Stimulated activated CD4-positive, alpha-beta T cell treated with anti-CD3 and anti-CD28 coated beads, TNF-alpha, amount 100 ng/mL, for 48 hours (primary cell): ENCODE data around the gene BCAS3.

Experiments used
- DNase-seq, 3 donors: peaks; one replicate each; pipeline ENCODE4 v3.0.0-alpha.2; 2020; ENCODE audit warnings: low read depth in 3 of 3

BCAS3 gene

DNA sequence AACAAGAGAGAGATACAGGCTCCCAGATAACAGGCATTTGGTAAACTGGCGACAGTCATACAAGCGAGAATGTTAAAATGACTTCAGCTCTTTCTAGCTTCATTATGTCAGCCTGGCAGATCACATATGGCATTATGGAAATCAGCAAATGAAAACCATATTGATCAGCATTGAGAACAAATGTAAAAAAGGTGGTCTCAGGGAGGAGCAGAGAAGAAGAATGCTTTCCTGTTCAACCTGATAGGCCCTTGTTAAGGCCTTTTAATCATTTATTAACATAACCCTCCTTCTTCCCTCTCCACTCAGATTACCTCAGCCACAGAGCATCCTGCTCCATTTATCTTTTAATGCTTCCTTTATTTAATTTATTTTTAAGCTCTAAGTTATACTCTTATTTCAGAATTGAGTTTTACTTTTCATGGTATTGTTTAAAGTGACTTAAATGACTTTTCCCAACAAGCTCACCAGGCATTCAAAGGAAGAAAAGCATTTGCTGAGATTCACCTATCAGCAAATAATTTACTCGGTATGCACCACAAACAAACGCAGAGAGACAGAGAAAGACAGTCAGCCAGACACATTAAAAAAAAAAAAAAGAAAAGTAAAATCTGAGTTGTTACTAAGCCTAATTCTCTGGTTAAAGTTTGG is 478.1 kb downstream of the BCAS3 start:
- DNase-seq: no peak

DNA sequence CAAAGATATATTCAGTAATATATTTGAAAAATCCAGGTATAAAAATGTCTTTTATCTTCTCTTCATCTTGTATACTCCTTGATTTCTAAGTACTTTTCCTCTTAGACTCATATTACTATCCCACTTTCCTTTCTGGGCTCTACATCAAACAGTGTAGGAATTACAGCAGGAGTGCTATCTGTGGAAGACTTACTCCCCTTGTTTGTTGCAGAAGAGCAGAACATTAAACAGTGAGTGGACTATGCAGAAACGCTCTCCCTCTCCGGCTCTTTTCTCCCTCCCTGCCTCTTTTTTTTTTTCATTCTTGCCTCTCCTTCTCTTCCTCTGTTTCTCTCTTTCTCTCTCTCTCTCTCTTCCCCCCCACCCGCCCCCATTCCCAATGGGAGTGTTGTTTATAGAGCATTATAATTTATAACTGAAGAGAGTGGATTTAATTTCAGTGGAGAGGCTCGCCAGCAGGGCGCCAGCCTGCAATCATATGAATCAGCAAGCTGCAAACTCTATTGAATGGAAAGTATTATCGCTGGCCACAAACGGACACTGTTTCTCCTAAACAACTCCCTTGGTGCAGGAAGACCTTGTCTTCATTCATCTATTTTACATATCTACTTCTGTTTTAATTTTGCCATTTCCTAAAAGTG is 479.7 kb downstream of the BCAS3 start:
- DNase-seq: no peak

DNA sequence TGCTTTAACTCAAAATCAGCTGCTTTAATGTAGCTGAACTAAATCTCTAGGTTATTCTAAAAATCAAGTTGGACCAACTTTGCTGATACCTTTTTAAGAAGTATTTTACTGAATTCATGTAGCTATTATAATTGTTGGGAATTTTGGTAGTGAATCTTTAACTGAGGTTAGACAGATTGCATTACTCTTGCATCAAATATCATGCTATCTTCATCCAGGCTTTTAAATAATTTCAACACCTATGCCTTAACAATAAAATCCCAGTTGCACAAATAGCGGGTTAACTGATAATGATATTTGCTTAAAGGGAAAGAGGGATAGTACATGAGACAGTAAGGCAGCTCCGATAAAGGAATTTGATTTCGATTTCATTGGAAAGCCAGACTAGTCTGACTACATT is 480.7 kb downstream of the BCAS3 start:
- DNase-seq: no peak

DNA sequence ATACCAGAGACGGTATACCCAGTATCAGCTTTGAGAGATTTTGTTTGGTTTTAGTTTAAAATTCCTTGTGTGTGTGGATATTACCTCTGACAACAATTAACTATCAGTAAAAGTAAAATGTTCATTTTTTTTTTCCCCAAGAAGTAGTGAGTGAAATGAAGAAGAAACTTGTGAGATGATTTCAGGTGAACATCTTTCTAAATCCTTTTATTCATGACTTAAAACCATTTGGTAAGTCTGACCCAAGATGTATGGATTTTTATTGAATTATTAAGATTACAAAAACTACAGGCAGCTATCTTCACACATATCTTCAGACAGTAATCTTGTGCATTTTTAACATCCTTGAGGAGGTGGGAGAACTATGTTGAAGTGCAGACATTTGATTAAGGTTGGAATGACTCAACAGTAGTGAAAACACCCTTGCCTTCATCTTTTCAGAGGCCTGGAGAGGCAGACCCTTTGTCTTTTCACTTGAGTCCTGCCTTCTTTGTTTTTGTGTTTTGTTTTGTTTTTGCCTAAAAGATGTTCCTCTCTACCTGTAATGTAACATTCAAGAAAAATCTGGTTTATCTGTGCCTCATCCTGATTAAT is 481.7 kb downstream of the BCAS3 start:
- no peak for DNase-seq

DNA sequence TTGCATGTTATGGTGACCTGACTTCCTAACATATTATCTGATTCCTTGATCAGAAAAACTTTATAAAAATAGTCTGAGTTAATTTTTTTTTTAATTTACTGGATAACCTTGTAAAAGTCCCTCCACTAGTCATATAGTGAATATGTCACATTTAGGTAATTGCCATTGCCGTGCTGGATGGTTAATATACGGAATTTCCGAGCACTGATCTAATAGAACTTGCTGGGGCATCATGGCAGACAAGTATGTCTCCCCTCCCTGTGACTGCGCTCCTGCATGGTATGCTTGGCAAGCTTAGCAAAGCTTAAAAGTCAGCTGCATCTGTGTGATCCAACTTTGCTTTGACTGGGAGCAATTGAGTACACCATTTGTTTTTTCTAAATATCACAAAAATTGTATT is 482.6 kb downstream of the BCAS3 start:
- no peak for DNase-seq

DNA sequence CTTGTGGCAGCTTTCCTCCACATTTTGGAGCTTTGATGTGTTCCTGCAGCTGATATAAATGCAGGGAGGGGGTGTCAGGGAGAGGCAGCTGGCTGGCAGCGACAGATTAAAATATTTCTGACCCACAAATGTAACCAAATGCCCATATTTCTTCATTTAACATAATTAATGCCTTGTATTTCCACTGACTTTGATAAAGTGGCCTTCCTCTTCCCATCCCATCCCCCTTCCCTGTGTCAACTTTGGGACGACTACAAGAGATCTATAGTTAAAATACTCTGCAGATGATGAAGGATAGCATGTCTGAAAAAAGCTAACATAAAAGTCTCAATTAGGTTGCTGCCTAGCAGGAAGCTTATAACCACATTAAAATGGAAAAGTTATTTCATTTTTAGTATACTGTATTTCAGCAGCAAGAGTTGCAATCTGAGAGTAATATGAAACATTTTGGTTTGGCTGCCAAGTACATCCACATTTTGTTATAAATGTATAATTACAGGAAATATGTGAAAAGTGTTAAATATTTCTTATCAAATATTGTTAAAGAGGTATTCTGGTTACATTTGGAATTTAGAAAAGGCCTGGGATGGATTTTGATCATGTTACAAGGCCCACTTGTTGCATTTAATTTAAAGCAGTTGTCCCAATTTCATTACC is 483.3 kb downstream of the BCAS3 start:
- DNase-seq: no peak

DNA sequence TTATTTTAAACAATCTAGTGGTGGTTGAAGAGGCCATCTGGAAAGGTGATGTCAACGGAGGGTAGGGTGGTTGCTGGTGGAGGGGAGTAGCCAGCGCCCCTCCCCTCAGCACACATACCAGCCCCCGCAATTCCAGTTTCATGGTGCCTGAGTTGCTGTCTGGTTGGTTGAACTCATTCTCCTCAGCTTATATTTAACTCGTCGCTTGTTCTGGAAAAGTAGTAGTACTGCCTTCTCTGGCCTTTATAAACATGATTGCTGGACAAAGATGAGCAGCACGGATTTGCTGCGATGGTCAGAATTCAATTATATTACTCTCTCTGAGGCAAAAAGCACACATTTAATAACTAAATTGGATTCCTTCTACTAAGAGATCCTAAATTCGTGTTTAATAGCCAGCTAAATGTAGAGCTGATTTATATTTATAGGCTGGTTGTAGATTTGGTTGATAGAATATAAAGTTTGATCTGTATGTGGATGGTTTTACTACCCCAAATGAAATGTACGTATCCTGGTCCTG is 484.0 kb downstream of the BCAS3 start:
- DNase-seq: no peak

DNA sequence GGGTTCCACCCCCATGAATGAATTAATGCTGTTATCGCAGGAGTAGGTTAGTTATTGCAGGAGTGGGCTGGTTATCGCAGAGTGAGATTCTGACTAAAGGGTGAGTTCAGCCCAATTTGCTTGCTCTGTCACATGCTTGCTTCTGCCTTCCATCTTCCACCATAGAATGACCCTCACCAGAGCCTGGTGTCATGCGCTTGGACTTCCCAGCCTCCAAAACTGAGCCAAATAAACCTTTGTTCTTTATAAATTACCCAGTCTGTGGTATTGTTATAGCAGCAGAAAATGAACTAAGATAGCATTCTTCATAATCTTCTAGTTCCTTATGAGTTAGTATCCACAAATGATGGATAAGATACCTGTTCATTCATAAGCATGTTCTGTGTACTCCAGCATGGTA is 486.9 kb downstream of the BCAS3 start:
- DNase-seq: no peak

DNA sequence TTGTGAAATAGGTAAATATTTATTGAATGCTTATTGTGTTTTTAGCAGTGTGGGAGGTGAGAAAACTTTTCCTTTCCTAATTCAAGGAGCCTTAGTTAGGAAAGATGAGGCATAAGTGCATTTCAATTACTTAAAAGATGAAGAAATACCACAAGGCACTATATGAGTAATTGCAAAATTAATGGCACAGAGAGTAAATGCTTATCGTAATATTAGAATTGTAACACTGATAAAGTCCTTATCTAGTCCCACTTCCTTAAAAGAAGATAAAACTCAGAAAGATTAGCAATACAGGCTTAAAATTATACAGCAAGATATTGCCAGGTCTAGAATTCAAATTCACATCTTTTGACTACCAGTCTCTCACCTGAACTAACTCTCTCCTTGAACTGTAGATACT is 489.4 kb downstream of the BCAS3 start:
- DNase-seq: no peak

DNA sequence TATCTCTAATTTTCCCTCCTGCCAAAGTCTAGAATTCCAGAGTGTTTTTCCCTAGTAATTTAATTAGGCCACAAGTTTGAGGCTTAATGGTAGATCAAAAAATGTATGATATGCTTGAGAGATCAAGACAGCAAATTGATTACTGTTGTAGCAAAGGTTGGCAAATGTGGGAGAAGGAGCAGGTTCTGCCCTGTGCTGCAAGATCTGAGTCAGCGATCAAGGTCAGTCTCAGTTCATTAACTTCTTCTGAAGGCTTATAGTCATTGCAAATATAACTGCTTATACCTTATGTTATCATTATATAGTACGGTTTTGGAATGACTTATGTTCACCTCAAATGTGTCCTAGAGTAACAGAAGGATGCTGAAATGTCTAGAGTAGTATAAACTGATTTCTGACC is 490.9 kb downstream of the BCAS3 start:
- DNase-seq: no peak

DNA sequence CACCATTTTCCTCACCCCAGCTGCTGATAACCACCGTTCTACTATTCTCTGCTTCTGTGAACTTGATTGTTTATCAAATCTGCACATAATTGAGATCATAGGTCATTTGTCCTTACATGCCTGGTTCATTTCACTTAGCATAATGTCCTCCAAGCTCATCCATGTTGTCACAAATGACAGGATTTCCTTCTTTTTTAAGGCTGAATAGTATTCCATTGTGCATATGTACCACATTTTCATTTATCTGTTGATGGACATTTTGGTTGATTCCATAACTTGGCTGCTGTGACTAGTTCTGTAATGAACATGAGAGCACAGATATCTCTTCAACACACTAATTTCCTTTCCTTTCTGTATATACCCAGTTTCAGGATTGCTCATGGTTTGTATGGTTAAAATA is 496.7 kb downstream of the BCAS3 start:
- DNase-seq: no peak

DNA sequence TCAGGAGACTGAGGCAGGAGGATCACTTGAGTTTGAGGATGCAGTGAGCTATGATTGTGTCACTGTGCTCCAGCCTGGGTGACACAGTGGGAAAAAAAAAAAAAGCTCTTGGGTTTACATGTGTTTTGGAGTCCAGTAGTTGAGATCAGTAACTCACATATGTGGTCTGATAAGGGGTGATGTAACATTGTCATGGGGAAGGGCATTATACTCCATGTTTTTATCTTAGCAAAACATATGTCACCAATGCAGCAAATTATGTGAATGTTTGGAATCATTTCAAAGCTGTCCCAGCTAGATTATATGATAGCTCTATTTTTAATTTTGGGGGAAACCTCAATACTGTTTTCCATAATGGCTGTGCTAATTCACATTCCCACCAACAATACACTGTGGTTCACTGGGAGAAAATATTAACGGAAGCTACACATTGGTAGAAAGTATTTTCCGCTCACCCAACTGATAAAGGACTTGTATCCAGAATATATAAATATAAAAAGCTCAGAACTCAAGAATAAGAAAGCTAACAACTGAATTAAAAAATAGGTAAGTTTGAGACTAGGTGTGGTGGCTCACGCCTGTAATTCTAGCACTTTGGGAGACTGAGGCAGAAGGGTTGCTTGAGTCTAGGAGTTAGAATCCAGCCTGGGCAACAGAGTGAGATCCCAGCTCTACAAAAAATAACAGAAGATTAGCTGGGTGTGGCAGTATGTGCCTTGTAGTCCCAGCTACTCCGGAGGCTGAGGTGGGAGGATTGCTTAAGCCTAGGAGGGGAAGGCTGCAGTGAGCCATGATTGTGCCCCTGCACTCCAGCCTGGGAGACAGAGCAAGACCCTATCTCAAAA is 497.9 kb downstream of the BCAS3 start:
- DNase-seq: no peak

DNA sequence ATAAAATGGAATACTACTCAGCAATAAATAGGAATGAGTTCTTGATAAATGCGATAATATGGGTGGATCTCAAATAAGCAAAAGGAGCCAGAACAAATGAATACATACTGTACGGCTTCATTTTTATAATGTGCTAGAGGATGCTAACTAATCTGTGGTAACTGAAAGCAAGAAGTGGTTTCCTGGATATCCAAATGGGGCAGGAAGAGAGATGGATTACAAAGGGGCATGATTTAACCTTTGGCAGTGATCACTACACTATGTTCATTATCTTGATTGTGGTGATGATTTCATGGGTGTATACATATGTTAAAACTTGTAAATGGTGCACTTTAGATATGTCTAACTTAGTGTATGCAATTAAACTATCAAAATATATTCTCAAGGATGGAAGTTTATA is 499.7 kb downstream of the BCAS3 start:
- DNase-seq: no peak

DNA sequence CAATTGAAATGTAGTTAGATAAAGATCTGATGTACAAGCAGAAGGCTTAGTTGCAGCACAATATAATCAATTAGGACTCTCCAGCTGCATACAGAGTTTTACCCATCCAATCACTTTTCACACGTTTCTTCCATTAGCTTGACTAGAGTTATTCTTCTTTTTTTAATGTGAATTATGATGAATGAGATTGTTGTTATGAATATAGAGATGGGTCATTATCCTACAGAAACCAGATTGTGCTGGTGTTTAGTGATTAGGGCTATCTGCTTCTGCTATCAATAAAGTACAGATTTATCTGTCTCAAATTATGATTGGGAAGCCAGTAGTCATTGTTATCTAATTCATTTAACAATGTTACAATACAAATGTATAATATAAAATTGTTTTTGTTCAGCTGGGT is 500.6 kb downstream of the BCAS3 start:
- DNase-seq: no peak

DNA sequence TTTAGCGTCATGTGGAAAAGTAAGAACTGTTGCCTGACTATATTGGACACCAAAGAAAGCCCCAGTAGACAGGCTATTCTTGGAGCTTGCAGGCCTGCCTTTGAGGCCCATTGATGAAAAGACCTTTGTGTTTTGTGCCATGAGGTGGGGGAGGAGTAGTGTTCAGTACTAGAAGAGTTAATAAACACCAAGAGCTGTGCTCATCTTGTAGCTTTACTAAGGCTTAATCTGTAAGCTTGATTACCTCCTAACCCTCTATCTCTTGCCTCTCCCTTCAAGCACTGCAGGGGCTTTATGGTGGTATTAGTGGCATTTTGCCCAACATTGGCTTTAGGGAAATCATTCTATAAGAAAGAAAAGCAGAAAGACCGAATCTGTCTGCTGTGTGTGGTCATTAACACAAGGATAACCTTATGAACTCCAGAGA is 501.7 kb downstream of the BCAS3 start:
- DNase-seq: no peak

DNA sequence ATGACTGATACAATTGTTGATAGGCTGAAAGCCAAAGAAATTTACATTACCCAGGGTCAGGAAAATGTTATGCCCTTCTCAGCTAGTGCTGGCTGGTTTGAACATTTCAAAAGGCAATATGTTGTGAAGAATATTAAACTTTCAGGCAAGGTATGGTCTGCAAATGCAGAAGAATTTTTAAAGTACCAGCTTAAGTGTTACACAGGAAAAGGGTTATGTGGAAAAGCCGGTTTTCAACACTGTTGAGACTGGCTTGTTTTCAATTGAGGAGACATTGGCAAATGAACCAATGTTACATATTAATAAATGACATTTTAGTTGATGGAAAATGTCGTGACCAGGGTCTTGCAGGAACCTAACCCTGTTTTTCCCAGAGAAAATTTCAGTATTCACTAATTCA is 506.1 kb downstream of the BCAS3 start:
- DNase-seq: no peak

DNA sequence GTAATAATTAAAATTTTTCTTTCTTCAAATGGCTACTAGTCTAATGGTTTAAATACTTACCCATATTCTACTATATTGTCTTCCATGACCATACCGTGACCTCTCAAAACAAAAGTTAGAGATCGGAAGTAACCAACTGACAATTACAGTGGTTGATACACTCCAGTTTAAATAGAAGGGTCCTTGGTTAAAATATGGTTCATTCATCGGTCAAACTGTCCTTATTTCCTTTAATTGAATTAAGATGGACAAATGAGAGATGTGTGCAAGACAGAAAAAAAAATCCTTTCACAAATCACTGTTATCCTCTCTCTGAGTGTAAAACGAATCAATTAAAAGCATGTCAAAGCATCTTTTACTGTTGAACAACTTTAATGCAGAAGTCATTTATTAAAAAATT is 507.7 kb downstream of the BCAS3 start:
- no peak for DNase-seq

DNA sequence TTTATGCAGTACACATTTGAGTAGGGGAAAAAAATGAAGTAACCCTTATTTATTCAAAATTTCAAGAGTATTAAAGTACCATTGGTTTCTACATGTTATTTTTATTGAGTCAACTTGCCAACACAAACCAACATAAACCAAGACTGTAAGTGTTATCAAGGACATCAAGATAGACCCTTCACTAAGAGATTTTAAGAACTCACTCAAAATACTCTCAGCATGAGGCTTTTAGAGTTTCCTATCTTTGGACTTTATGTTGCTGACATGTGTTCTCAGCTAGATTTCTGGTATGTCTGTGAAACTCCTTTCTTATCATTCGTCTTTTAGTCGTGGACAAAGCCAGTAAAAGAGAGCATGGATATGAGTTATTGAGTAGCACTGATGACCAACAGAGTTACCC is 509.4 kb downstream of the BCAS3 start:
- no peak for DNase-seq

DNA sequence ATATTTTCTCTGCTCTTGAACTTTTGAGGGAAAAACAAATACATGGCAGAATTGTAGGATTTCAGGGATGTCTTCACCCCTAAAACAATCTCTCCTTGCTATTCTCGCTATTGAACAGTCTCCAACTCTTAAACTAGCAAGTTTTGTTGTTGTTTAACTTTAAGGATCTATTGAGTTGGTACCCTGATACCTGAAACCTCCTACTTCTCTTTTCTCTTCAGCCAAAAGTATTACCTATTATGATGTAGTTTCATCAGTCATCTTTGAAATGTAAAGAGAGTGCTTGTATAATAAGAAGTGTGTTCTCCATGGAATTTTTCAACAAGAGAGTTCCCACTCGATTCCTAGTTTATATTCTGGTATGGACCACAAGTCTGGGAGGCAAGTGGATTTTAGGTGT is 510.4 kb downstream of the BCAS3 start:
- no peak for DNase-seq

DNA sequence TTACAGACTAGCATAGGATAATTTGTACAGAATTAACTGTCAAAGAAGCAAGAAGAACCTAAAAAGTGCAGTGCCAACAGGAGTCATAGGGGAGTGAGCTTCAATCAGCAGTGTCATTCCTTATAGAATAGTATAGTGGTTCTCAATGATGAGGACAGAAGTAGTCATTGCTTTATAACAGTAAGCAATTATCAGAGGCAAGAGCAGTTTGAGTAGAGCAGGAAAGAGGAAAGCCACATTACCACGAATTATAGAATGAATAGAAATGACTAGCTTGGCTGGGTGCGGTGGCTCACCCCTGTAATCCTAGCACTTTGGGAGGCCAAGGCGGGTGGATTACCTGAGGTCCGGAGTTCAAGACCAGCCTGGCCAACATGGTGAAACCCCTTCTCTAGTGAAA is 512.3 kb downstream of the BCAS3 start:
- no peak for DNase-seq

DNA sequence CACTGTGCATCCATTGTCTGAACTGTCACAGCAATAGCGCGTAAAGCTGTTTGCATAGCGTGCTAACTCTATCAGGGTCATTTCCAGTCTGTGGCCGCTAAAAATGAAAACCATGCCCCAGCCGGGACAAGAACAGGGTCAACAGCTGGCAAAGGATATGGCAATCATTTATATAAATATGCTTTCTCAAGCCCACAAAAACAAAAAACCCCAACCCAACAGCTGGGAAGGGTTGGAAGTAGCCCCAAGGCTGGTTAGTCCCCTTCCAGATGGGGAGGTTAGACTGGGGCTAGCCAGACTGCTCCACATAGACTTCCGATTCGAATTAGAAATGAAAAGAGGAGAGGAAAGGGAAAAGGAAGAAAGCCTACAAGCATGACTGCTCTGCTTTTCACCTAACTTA is 518.7 kb downstream of the BCAS3 start:
- DNase-seq: no peak

DNA sequence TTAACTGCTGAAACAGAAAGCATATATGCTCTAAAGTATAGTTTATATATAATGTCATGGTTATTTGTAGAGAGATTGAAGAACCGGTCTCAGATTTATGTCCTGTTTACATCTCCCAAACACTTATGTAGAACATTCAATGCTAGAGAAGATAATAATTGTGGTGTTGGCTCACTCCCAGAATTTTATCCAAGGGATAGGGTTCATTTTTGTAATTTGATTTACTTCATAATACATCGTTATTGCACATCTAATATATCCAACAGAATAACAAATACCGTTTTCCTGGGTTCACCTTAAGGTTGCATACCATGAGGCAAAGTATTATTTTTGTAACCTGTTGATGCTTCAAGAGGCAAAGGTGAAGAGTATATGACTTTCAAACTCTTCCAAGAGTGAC is 519.1 kb downstream of the BCAS3 start:
- no peak for DNase-seq
